Lung (tissue), 12 donors: Measurements from ENCODE around the gene CACNA1H. TPM values are rescaled to one million over a fixed set of nuclear protein-coding genes. Genes with fewer than 3 reads are reported as not detected.

Experiments
- ATAC-seq: fragments of 200-7000 bp; cut with Tn5 transposase; one replicate; pipeline ENCODE4 v1.9.1; 2020; ENCODE audit warnings: moderate number of reproducible peaks; ENCODE audit not compliant: insufficient read depth, low FRiP score
- DNase-seq, 3 donors: peaks; one replicate each; pipeline ENCODE4 v3.0.0-alpha.2; 2013 to 2017
- H3K27ac ChIP-seq, 2 donors: one replicate each; pipeline ENCODE4 v1.5.1; 2013; ENCODE audit warnings: mild to moderate bottlenecking in 2 of 2, moderate library complexity in 2 of 2, control low read depth in 1 of 2, inconsistent platforms in 1 of 2, low read depth in 1 of 2, low read length in 1 of 2
- H3K27me3 ChIP-seq, 3 donors: one replicate each; pipeline ENCODE4 v1.5.1; 2013; ENCODE audit warnings: low read length in 2 of 3; ENCODE audit not compliant: control insufficient read depth in 3 of 3, insufficient read depth in 3 of 3
- H3K36me3 ChIP-seq, 4 donors: one replicate each; pipeline ENCODE4 v1.5.1; 2013; ENCODE audit warnings: low read length in 4 of 4, mild to moderate bottlenecking in 1 of 4, moderate library complexity in 1 of 4; ENCODE audit not compliant: control insufficient read depth in 4 of 4, insufficient read depth in 4 of 4
- H3K4me1 ChIP-seq, 5 donors: one replicate each; pipeline ENCODE4 v1.5.1; 2013; ENCODE audit warnings: low read length in 5 of 5, mild to moderate bottlenecking in 2 of 5, moderate library complexity in 1 of 5; ENCODE audit not compliant: control insufficient read depth in 5 of 5, insufficient read depth in 5 of 5
- H3K4me3 ChIP-seq: one replicate; pipeline ENCODE4 v1.5.1; 2013; ENCODE audit warnings: mild to moderate bottlenecking, control low read depth, moderate library complexity
- H3K9ac ChIP-seq, 2 donors: one replicate each; pipeline ENCODE4 v1.5.1; 2013; ENCODE audit warnings: low read length in 2 of 2, control low read depth in 1 of 2; ENCODE audit not compliant: insufficient read depth in 1 of 2
- H3K9me3 ChIP-seq, 4 donors: one replicate each; pipeline ENCODE4 v1.5.1; 2013; ENCODE audit warnings: low read length in 3 of 4, mild to moderate bottlenecking in 1 of 4, moderate library complexity in 1 of 4; ENCODE audit not compliant: control insufficient read depth in 4 of 4, insufficient read depth in 3 of 4
- CTCF ChIP-seq: IDR thresholded peaks from 2 replicates; pipeline ENCODE4 v1.5.1; 2012; ENCODE audit warnings: mild to moderate bottlenecking; ENCODE audit errors: control extremely low read depth, extremely low read depth
- whole genome bisulfite sequencing, 2 donors: extraction: QIAGEN DNeasy Blood & Tissue Kit; methylation state at CpG; one replicate each; pipeline ENCODE4 v1.1.7; 2013; 5-methylcytosine and 5-hydroxymethylcytosine counted together
- polyA plus RNA-seq, 2 donors: library from polyadenylated mRNA; stranded (reverse); fragments of 200-250 nt; gene quantifications; one replicate each; pipeline ENCODE4 v1.2.1, GENCODE V29; 2013
- total RNA-seq, 2 donors: library from RNA; depleted of rRNA in 1 of 2; stranded (reverse); fragments of >200 nt in 1 of 2; gene quantifications; one replicate each; pipeline ENCODE4 v1.2.1, GENCODE V29; 2014 to 2021
- donor health status: control.
- donor health status: control.
- donor health status: Bipolar disorder and iron deficiency.
- donor health status: healthy.
- donor health status: DM: yes; HTN: yes; CAD: no.

CACNA1H gene
- total and polyA plus RNA-seq, 4 donors, result 5.0 to 10.3 (median 6.7) TPM

DNA sequence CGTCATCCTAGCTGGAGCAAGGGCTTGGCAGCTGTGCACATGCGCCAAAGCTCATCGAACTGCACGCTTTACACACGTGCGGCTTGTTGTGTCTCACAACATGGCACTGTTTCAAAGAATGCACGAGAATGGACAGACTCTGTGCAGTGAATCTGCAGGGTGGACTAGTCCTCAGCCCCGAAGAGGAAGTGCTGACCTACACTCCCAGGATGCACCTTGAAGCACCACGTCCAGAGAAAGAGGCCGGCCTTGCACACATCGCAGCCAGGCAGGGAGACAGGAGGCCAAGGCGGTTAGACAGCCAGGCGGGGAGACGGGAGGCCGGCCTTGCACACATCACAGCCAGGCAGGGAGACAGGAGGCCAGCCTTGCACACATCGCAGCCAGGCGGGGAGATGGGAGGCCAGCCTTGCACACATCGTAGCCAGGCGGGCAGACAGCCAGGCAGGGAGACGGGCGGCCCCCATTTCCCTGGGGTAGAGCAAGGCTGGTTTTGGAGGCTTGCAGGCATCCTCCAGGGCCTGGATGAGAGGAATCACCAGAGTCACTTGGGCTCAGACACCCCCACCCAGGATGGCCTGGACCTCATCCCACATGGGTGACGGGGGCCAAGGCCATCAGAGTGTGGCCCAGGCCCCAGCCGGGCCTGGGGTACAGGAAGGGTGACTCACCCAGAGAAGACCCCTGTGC lies 9.0 kb upstream of the CACNA1H start:
- no peak overlapping the region for H3K9ac ChIP-seq
- H3K4me3 ChIP-seq, result no peak overlapping the region
- peaks cover 0 to 5% (median 0%) of the 10 kb centered on the region in 3 donors for H3K27me3 ChIP-seq
- no peak overlapping the region for H3K27ac ChIP-seq
- H3K9me3 ChIP-seq, result peaks cover 0 to 11% (median 0%) of the 10 kb centered on the region in 4 donors
- DNase-seq (no peak), ATAC-seq (no peak)
- no peaks in the 10 kb centered on the region for H3K4me1 ChIP-seq
- no peak for TF ChIP-seq CTCF
- 77 to 84% methylated on average over 23 of the region's 23 CpGs for WGBS, 2 donors
- H3K36me3 ChIP-seq, result no peaks in the 10 kb centered on the region

DNA sequence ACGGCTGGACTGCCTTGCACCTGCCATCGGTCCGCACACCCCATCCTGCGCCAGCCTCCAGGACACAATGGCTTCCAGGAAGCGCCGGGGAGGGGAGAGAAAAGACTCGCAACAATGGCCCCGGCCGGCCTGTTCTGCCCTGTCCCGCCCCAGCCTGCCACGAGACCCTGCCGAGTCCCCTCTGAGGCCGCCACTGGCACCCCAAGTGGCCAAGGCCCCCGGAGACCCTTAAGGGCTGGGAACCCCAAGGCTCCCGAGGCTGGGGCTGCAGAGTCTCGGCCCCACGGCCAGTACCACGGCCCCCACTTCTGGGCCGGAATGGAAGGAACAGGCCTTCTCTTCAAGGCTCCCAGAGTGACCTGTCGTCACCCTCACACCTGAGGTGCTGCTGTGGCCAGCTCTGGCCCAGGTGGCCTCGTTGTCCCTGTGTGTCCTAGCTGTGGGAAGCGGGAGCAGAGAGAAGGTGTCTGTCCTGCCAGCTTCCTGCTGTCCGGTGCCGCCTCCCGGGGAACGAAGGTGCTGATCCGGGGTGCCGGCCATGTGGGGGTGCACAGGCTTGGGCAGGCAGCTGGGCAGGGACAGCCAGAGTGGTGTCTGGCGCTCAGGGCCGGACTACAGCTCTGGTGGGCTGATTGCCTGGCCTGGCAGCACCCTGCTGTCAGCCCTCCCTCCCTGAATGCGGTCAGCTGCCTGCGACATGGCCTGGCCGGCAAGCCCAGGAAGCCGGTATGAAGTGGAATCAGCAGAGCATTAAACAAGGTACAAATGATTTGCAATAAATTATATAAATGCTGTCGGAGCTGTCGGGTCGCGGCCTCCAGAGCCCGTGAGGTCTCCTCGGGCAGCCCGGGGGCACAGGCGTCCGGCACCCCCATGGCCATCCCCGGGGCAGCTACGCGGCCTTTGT lies 8.2 kb upstream of the CACNA1H start:
- no peak for DNase-seq
- H3K27me3 ChIP-seq, result peaks cover 0 to 5% (median 0%) of the 10 kb centered on the region in 3 donors
- no peak overlapping the region for H3K4me3 ChIP-seq
- no peak overlapping the region for H3K9ac ChIP-seq
- ATAC-seq, result no peak
- H3K36me3 ChIP-seq, result no peaks in the 10 kb centered on the region
- no peak overlapping the region for H3K27ac ChIP-seq
- WGBS, 2 donors, result 72 to 76% methylated on average over 46 of the region's 46 CpGs
- peaks cover 0 to 11% (median 0%) of the 10 kb centered on the region in 4 donors for H3K9me3 ChIP-seq
- H3K4me1 ChIP-seq, result no peaks in the 10 kb centered on the region
- no peak for TF ChIP-seq CTCF

GRCh38 chr16:1145383-1146100 lies 7.4 kb upstream of the CACNA1H start:
- peaks cover 0 to 5% (median 0%) of the 10 kb centered on the region in 3 donors for H3K27me3 ChIP-seq
- TF ChIP-seq CTCF, result no peak
- H3K36me3 ChIP-seq, result no peaks in the 10 kb centered on the region
- WGBS, 2 donors, result 55 to 64% methylated on average over 30 of the region's 30 CpGs
- H3K27ac ChIP-seq, result no peak overlapping the region
- no peak overlapping the region for H3K9ac ChIP-seq
- H3K4me1 ChIP-seq, result no peaks in the 10 kb centered on the region
- peaks cover 0 to 11% (median 0%) of the 10 kb centered on the region in 4 donors for H3K9me3 ChIP-seq
- H3K4me3 ChIP-seq, result no peak overlapping the region
- DNase-seq, result no peak
- no peak for ATAC-seq
